ENCODE results near the gene DIAPH1. TPM values are rescaled to one million over a fixed set of nuclear protein-coding genes. Genes with fewer than 3 reads are reported as not detected.

DIAPH1 gene
- total RNA-seq, 4 donors from 2014 or later: 48.2 to 65.0 (median 55.0) TPM

DNA sequence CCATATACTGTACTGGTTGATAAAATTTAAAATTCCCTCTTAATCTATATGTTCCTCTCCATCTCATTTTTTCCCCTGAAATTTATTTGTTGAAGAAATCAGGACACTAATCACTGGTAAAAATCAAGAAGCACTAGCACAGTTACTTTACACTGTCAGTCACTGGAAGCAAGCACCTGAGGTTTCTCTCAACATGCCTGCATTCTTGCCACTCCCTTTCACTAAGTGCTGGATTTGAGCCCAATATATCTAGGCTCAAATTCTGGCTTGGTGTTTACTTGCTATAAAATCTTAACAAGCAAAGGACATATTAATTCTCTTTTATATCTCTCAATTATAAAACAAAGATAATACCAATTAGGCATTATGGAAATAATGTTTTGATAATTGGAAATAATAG is 58.6 kb downstream of the DIAPH1 start:
- TF ChIP-seq, protein P1, sequence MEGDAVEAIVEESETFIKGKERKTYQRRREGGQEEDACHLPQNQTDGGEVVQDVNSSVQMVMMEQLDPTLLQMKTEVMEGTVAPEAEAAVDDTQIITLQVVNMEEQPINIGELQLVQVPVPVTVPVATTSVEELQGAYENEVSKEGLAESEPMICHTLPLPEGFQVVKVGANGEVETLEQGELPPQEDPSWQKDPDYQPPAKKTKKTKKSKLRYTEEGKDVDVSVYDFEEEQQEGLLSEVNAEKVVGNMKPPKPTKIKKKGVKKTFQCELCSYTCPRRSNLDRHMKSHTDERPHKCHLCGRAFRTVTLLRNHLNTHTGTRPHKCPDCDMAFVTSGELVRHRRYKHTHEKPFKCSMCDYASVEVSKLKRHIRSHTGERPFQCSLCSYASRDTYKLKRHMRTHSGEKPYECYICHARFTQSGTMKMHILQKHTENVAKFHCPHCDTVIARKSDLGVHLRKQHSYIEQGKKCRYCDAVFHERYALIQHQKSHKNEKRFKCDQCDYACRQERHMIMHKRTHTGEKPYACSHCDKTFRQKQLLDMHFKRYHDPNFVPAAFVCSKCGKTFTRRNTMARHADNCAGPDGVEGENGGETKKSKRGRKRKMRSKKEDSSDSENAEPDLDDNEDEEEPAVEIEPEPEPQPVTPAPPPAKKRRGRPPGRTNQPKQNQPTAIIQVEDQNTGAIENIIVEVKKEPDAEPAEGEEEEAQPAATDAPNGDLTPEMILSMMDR (IDR thresholded peaks at IDR 0.05; ENCODE audit: low read depth): no peak

DNA sequence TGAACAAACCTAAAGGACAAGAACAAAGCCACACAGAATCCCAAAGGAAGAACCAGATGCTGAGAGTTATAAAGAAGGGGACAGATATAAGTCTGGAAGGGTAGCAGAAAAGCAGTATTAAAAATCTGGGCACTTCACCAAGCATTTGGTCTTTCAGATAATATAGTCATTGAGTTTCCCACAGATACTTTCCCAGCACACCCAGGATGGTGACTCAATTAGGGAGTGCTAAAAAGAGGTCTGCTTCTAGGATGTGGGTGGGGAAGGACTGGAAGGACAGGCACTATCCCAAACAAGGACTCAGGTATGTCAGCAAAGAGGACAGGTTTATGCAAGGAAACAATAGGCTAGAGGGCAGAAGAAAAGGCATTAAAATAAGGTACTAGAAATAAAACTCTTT is 59.3 kb downstream of the DIAPH1 start:
- TF ChIP-seq, protein P1 (IDR thresholded peaks at IDR 0.05; ENCODE audit: low read depth): no peak

DNA sequence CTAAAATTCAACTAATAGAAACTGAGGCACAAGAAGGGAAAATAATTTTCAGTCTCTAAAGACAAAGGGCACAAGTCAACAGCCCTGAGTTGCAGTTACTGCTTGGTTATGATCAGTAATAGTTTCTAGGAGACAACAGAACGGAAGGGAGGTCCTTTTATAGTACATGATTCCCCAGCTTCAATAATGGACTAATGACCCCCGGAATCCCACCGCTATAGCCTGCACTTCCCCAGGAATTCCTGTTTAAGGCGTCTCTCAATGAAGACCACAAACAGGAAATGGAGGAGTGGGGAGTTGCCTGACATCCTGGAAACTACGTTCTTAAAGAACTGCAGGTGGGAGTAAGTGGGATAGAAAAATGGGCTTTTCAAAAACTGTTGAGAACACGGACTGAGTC is 60.6 kb downstream of the DIAPH1 start:
- TF ChIP-seq, protein P1 (IDR thresholded peaks at IDR 0.05; ENCODE audit: low read depth): no peak

DNA sequence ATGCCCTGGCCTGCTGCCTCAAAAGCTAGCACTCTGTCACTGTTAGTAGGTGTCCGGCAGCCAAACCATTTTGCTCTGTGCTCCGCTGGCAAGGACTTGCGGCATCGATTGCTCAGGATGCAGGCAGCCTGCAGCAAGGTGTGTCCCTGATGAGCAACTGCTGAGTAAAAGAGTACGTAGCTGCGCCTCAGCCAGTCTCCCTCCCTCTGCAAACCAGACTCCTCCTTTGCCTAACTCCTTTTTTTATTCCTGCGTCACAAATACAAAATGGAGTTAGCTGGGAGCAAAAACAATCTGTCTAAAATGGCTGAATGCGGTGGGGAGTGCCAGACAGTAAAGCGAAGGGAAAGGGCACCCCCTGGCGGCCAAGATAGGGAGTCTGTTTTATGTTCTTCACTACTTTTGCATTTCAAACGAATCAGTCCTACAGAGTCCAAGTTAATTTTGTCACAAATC is 61.1 kb downstream of the DIAPH1 start:
- TF ChIP-seq, protein P1 (IDR thresholded peaks at IDR 0.05; ENCODE audit: low read depth): no peak

DNA sequence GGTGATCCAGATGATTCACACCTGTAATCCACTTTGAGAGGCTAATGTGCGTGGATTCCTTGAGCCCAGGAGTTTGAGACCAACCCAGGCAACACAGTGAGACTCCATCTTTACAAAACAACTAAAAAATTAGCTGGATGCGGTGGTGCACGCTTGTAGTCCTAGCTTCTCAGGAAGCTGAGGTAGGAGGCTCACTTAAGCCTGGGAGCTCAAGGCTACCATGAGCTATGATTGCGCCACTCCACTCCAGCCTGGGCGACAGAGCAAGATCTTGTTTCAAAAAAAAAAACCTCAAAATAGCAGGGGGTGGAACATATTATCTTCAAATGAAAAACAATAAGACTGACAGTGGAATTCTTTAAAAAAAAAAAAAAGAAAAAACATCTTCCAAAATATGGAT is 70.9 kb downstream of the DIAPH1 start:
- TF ChIP-seq, protein P1 (IDR thresholded peaks at IDR 0.05; ENCODE audit: low read depth): no peak

DNA sequence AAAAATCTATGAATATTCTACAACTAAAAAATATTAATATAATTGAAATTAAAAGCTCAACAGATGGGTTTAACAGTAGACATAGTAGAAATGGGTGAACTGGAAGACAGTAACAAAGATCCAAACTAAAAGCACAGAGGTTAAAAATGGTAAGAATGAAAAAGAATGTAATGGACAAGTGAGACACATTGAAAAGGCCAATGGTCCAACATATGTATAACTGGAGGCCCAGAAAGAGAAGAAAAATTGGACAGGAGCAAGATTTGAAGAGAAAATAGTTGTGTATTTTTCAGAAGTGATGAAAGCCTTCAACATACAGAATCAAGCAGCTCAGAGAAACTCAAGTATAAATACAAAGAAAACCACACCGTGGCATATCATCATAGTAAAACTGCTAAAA is 71.3 kb downstream of the DIAPH1 start:
- TF ChIP-seq, protein P1 (IDR thresholded peaks at IDR 0.05; ENCODE audit: low read depth): no peak

DNA sequence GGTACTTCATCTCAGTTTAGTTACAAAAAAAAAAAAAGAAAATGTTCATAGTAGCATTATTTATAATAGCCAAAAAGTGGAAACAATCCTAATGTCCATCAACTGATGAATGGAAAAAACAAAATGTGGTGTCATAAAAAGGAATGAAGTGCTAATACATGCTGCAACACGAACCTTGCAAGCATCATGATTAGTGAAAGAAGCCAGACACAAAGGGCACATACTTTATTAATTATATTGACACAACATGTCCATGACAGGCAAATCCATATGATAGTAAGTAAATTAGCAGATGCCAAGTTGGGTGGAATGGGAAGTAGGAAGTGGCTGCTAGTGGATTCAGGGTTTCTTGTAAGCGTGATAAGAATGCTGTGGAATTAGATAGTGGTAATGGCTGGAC is 75.7 kb downstream of the DIAPH1 start:
- TF ChIP-seq, protein P1 (IDR thresholded peaks at IDR 0.05; ENCODE audit: low read depth): no peak
